Subcutaneous adipose tissue (tissue), 4 donors: Measurements from ENCODE around the gene ADCY5. TPM values are rescaled to one million over a fixed set of nuclear protein-coding genes. Genes with fewer than 3 reads are reported as not detected.

Source experiments
- CTCF ChIP-seq: fragments of 450-650 bp; IDR thresholded peaks from one replicate; pipeline ENCODE4 v1.5.1; 2016; ENCODE audit warnings: low read depth, mild to moderate bottlenecking, control low read depth, antibody characterized with exemption, moderate library complexity
- total RNA-seq, 4 donors: library from RNA; depleted of rRNA; stranded (reverse); fragments of >200 nt; gene quantifications; one replicate each; pipeline ENCODE4 v1.1.0, GENCODE V29; 2016

Gene ADCY5
- total RNA-seq, 4 donors from 2014 or later: 16.1 to 52.2 (median 38.0) TPM

- TF ChIP-seq CTCF: no peak
Measured at GRCh38 chr3:123327956-123328850, 120.7 kb downstream of the ADCY5 start.

GRCh38 chr3:123327480-123327879, 121.4 kb downstream of the ADCY5 start:
- TF ChIP-seq CTCF: no peak

GRCh38 chr3:123326531-123326930, 122.4 kb downstream of the ADCY5 start:
- TF ChIP-seq CTCF: no peak

- TF ChIP-seq CTCF: no peak
Measured at GRCh38 chr3:123325766-123326256, 123.1 kb downstream of the ADCY5 start.

- no peak for TF ChIP-seq CTCF
Measured at GRCh38 chr3:123324880-123325765, 123.8 kb downstream of the ADCY5 start.

- TF ChIP-seq CTCF: no peak
Measured at GRCh38 chr3:123323781-123324180, 125.1 kb downstream of the ADCY5 start.

GRCh38 chr3:123322866-123323265, 126.0 kb downstream of the ADCY5 start:
- no peak for TF ChIP-seq CTCF
